Smooth muscle cell (in vitro differentiated cells): ENCODE measurements around the gene PRIMPOL. TPM values are rescaled to one million over a fixed set of nuclear protein-coding genes. Genes with fewer than 3 reads are reported as not detected.

Experiments used
- DNase-seq: peaks from one replicate; lab custom pipeline; 2025; ENCODE audit not compliant: unreplicated experiment; lab: John Stamatoyannopoulos, UW
- H2AFZ ChIP-seq: fragments of 200-600 bp; sonication (generic); 2 replicates; pipeline ENCODE4 v1.6.0; 2016; ENCODE audit warnings: antibody characterized with exemption, low read depth, mild to moderate bottlenecking
- H3F3A ChIP-seq: fragments of 200-600 bp; sonication (generic); 2 replicates; pipeline ENCODE4 v1.6.0; 2017; ENCODE audit warnings: antibody characterized with exemption, low read depth
- H3K27ac ChIP-seq: fragments of 200-600 bp; sonication (generic); 2 replicates; pipeline ENCODE4 v1.5.1; 2016; ENCODE audit warnings: low read depth, mild to moderate bottlenecking
- H3K27me3 ChIP-seq: fragments of 200-600 bp; sonication (generic); 2 replicates; pipeline ENCODE4 v1.6.1; 2016; ENCODE audit warnings: low read depth, mild to moderate bottlenecking
- H3K36me3 ChIP-seq: fragments of 200-600 bp; sonication (generic); 2 replicates; pipeline ENCODE4 v1.5.1; 2016; ENCODE audit warnings: low read depth
- H3K4me1 ChIP-seq: fragments of 200-600 bp; sonication (generic); 2 replicates; pipeline ENCODE4 v1.5.1; 2016; ENCODE audit warnings: low read depth
- H3K4me2 ChIP-seq: fragments of 200-600 bp; sonication (generic); 2 replicates; pipeline ENCODE4 v1.6.0; 2016; ENCODE audit warnings: mild to moderate bottlenecking
- H3K4me3 ChIP-seq: fragments of 200-600 bp; sonication (generic); 2 replicates; pipeline ENCODE4 v1.5.1; 2016; ENCODE audit warnings: mild to moderate bottlenecking
- H3K79me2 ChIP-seq: fragments of 200-600 bp; sonication (generic); 2 replicates; pipeline ENCODE4 v1.6.0; 2016; ENCODE audit warnings: low read depth, mild to moderate bottlenecking
- H3K9ac ChIP-seq: fragments of 200-600 bp; sonication (generic); 2 replicates; pipeline ENCODE4 v1.6.0; 2016; ENCODE audit warnings: low read depth
- H3K9me3 ChIP-seq: fragments of 200-600 bp; sonication (generic); replicated peaks from 2 replicates; pipeline ENCODE4 v1.5.1; 2016; ENCODE audit warnings: low read depth
- H4K20me1 ChIP-seq: fragments of 200-600 bp; sonication (generic); 2 replicates; pipeline ENCODE4 v1.6.0; 2016; ENCODE audit warnings: low read depth
- WGBS: methylation state at CpG from one replicate; pipeline ENCODE4 v1.1.7; 2016; ENCODE audit warnings: low lambda C conversion rate; 5-methylcytosine and 5-hydroxymethylcytosine counted together
- polyA plus RNA-seq: library from polyadenylated mRNA; unstranded; fragments of >200 nt; fragmentation: Nextera tagmentation; extraction: Ambion mirVana; gene quantifications from 2 replicates; pipeline ENCODE4 v1.2.1, GENCODE V29; 2016
- total RNA-seq: library from RNA; depleted of rRNA; stranded (reverse); fragments of >200 nt; gene quantifications from 2 replicates; pipeline ENCODE4 v1.2.3, GENCODE V29; 2014
- TF ChIP-seq, protein P1 (sequence below): fragments of 200-600 bp; sonication (generic); IDR thresholded peaks from 2 replicates; pipeline ENCODE4 v1.5.1; 2017; ENCODE audit warnings: borderline replicate concordance, mild to moderate bottlenecking, antibody characterized with exemption; ENCODE audit not compliant: insufficient read depth, poor library complexity, severe bottlenecking

Gene PRIMPOL
- total and polyA plus RNA-seq, 2 experiments from 2014 or later = 7.5 to 15.4 TPM

DNA sequence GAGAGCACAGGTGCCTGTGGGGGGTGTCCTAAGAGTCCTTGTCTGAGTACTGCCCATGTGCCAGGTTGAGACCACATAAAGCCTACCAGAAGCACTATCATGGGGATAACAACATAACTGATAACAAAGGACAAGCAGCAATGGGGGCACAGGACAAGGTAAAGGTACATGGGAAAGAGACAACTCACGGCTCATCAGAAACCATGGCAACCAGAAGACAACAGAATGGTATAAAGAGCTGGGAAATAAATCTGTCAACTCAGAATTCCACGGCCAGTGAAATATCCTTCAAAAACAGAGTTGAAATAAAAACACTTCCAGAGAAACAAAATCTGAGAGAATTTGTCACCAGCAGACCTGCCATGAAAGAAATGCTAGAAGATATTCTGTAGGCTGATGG lies 64.3 kb downstream of the PRIMPOL start:
- TF ChIP-seq, protein P1, sequence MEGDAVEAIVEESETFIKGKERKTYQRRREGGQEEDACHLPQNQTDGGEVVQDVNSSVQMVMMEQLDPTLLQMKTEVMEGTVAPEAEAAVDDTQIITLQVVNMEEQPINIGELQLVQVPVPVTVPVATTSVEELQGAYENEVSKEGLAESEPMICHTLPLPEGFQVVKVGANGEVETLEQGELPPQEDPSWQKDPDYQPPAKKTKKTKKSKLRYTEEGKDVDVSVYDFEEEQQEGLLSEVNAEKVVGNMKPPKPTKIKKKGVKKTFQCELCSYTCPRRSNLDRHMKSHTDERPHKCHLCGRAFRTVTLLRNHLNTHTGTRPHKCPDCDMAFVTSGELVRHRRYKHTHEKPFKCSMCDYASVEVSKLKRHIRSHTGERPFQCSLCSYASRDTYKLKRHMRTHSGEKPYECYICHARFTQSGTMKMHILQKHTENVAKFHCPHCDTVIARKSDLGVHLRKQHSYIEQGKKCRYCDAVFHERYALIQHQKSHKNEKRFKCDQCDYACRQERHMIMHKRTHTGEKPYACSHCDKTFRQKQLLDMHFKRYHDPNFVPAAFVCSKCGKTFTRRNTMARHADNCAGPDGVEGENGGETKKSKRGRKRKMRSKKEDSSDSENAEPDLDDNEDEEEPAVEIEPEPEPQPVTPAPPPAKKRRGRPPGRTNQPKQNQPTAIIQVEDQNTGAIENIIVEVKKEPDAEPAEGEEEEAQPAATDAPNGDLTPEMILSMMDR = no peak
- Histone ChIP-seq H3K4me2 (no peak overlapping the region), H3K27me3 (no peaks in the 10 kb centered on the region), H3K9me3 (no peaks in the 10 kb centered on the region), H3F3A (no peaks in the 10 kb centered on the region), H3K36me3 (no peaks in the 10 kb centered on the region), H3K4me3 (no peak overlapping the region), H4K20me1 (no peaks in the 10 kb centered on the region), H3K9ac (no peak overlapping the region), H3K27ac (no peak overlapping the region), H3K79me2 (no peaks in the 10 kb centered on the region), H2AFZ (no peak overlapping the region), H3K4me1 (no peaks in the 10 kb centered on the region)
- no peak for DNase-seq
- WGBS = 69% methylated on average over 2 of the region's 2 CpGs

DNA sequence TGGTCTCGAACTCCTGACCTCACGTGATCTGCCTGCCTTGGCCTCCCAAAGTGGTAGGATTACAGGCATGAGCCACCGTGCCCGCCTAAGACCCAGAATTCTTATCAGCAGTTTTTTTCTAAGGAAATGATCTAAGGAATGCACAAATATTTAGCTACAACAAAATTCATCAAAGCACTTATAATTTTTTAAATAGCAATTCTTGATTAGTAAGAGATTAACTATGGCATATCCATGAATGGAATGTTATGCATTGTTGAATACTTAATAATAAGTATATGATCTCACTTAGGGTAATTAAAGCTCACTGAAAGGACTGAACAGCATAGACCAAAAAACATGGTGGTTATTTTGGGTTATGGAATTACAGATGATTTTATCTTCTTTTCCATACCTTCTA lies 66.0 kb downstream of the PRIMPOL start:
- H3K4me1 ChIP-seq = no peaks in the 10 kb centered on the region
- WGBS = 96% methylated on average over 4 of the region's 4 CpGs
- H2AFZ ChIP-seq = no peak overlapping the region
- H3K36me3 ChIP-seq = no peaks in the 10 kb centered on the region
- TF ChIP-seq, protein P1 = no peak
- H3K27ac ChIP-seq = no peak overlapping the region
- DNase-seq = no peak
- H3K4me3 ChIP-seq = no peak overlapping the region
- H3K9me3 ChIP-seq = no peaks in the 10 kb centered on the region
- H4K20me1 ChIP-seq = no peaks in the 10 kb centered on the region
- H3K9ac ChIP-seq = no peak overlapping the region
- no peaks in the 10 kb centered on the region for H3F3A ChIP-seq
- H3K4me2 ChIP-seq = no peak overlapping the region
- no peaks in the 10 kb centered on the region for H3K79me2 ChIP-seq
- no peaks in the 10 kb centered on the region for H3K27me3 ChIP-seq

DNA sequence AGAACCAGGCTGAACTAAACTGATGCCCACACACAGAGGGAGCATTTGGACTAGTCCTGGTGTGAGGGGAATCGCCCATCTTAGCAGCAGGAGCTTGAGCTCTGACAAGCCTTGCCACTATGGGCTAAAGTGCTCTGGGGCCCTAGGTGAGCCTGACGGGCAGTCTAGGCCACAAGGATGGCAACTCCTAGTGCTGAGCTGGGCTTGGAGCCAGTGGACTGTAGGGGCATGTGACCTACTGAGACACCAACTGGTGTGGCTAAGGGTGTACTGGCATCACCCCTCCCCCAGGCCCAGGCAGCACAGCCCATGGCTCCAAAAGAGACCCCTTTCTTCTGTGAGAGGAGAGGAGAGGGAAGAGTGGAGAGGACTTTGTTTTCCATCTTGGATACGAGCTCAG lies 69.9 kb downstream of the PRIMPOL start:
- Histone ChIP-seq H2AFZ (no peak overlapping the region), H3K27ac (no peak overlapping the region), H3K4me2 (no peak overlapping the region), H3K9me3 (no peaks in the 10 kb centered on the region), H3F3A (no peaks in the 10 kb centered on the region), H3K9ac (no peak overlapping the region), H4K20me1 (no peaks in the 10 kb centered on the region), H3K27me3 (no peaks in the 10 kb centered on the region), H3K4me3 (no peak overlapping the region), H3K4me1 (no peaks in the 10 kb centered on the region), H3K79me2 (no peaks in the 10 kb centered on the region), H3K36me3 (no peaks in the 10 kb centered on the region)
- WGBS = 98% methylated on average over 3 of the region's 3 CpGs
- TF ChIP-seq, protein P1 = no peak
- DNase-seq = no peak

DNA sequence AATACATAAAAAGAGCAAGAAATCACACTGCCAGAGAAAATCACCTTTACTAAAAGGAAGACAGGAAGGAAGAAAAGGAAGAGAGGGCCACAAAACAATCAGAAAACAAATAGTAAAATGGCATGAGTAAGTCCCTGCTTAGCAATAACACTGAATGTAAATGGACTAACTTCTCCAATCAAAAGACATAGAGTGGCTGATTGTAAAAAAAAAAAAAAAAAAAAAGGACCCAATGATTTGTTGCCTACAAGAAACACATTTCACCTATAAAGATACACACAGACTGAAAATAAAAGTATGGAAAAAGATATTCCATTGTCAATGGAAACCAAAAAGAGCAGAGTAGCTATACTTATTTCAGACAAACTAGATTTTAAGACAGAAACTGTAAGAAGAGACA lies 71.7 kb downstream of the PRIMPOL start:
- H3K27me3 ChIP-seq = no peaks in the 10 kb centered on the region
- no peak overlapping the region for H3K4me3 ChIP-seq
- H4K20me1 ChIP-seq = no peaks in the 10 kb centered on the region
- no peak overlapping the region for H2AFZ ChIP-seq
- H3K9ac ChIP-seq = no peak overlapping the region
- H3K9me3 ChIP-seq = no peaks in the 10 kb centered on the region
- no peaks in the 10 kb centered on the region for H3K79me2 ChIP-seq
- H3K4me1 ChIP-seq = no peaks in the 10 kb centered on the region
- TF ChIP-seq, protein P1 = no peak
- no peak overlapping the region for H3K4me2 ChIP-seq
- no peak for DNase-seq
- H3F3A ChIP-seq = no peaks in the 10 kb centered on the region
- H3K36me3 ChIP-seq = no peaks in the 10 kb centered on the region
- no peak overlapping the region for H3K27ac ChIP-seq
